GM11168 (cell line): Measurements from ENCODE around the gene MAST1.
"Not testable (repeated sequence)": the region's sequence is repeated elsewhere in the genome, so short reads cannot be mapped to it uniquely, and the experiment has no call there.

Experiments
- in situ Hi-C: fragments of 300-500 bp; cut with MboI; formaldehyde crosslinking; loops from one replicate; pipeline ENCODE4 v1.12.0; 2022; ENCODE audit warnings: low sequenced_read_pairs; ENCODE audit not compliant: unreplicated experiment

Gene MAST1

DNA sequence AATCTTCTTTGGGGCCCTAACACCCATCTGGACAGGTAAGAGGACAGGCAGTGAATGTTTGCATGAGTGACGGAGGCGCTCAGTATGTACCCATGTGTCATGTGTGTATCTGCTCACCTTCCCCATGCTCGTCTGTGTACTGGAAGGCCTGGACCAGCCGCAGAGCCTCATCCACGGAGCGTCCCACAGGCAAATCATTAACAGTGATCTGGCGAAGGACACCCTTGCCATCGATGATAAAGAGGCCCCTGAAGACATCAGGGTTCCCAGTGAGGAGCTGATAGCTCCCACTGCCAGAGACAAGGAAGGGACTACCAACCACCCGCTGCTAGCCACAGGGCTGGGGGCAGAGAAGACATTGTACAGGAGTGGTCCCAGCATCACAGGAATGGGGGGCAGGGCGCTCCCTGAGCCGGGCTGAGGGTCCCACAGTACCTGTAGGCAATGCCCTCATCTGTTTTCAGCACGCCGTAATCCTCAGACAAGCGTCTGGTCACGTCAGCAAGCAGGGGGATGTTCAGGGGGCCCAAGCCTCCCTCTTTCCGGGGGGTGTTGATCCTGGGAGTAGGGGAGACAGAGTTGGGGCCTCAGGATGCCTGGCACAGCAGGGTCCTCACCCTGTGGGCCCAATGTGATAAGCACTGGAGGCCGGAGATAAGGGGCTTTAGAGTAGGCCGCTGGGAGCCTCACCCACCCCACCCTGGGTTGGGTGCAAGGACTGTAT lies 38.4 kb upstream of the MAST1 start:
- in situ Hi-C loops, result loop anchor here (5.0 to 10.0 kb wide), 2 partner anchors 33 to 635 kb away; partner anchors contain the start of gene ZNF136

DNA sequence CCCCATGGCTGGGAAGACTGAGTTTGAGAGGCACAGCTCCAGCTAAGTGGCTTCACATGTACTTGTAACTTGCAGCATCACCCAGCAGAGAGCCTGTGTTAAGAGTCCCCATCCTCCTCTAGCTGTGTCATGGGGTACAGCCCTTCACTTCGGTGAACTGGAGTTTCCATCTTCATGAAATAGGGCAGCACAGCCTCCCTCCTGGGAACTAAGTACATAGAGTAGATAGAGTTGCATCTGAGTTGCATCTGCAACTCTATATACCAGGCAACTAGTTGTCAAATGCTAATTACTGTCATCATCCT lies 37.9 kb upstream of the MAST1 start:
- in situ Hi-C loops, result loop anchor here (5.0 kb wide), 1 partner anchor 33 kb away; no protein-coding TSS in a partner anchor

DNA sequence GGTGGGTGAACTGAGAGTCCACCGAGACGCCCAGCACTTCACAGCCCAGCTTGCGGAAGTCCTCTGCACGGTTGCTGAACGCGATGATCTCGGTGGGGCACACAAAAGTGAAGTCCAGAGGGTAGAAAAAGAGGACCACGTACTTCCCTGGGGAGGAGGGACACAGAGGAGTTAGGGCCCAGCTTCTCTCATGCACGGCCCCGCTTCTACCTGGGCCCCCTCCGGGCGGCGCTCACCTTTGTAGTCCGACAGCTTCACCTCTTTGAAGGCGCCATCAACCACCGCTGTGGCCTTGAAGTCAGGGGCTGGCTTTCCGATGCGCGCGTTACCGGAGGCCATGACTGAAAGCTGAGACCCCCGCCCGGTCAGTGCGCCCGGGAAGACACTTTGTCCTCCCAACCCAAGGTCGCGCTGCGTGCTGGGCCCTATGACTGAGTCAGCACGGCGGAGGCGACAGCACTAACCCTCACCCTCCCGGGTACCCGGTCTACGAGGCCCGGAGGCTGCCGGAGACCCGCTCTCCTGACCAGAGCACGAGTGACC lies 37.3 kb upstream of the MAST1 start:
- in situ Hi-C loops, result loop anchor here (5.0 kb wide), 1 partner anchor 34 kb away; no protein-coding TSS in a partner anchor

DNA sequence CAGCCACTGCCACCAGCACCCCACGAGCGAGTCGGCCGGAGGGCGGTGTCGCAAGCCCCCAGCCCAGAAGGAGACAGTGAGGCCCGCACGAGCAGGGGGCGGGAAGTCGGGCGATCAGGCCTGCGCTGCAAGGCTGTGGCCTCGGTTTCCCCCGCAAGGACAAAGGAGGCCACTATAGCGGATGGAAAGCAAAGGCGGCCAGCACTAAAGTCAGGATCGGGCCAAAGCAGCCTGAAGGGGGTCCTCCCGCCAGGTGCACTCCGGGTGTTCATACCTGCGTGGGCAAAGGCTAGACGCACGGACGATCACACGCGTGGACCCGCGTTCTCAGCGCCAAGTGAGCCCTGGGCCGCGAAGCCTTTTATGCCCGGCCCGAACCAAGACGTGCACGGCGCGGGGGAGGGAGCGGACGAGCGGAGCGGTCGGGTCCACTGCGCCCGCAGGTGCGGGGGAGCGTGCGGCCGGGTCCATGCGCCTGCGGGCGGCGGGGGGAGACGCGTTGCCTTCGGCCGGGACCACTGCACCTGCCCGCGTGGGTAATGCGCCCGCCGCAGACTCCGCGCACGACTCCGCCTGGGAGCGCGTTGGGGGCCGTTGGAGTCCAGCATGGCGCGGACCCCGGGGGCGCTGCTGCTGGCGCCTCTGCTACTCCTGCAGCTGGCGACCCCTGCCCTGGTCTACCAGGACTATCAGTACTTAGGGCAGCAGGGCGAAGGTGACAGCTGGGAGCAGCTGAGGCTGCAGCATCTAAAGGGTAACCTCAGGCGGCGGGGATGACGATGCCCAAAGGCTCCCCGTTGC lies 36.6 kb upstream of the MAST1 start, which contains the start of the genes PRDX2 and THSD8:
PRDX2 (minus strand) TSS at position 335 of the 801 bp plus-strand sequence. CDS start 539 bp downstream, outside the sequence.
THSD8 (plus strand) TSS at position 604 of the 801 bp plus-strand sequence; CDS start at position 607, 3 bp downstream.
- in situ Hi-C loops, result loop anchor here (5.0 kb wide), 1 partner anchor 34 kb away; no protein-coding TSS in a partner anchor

DNA sequence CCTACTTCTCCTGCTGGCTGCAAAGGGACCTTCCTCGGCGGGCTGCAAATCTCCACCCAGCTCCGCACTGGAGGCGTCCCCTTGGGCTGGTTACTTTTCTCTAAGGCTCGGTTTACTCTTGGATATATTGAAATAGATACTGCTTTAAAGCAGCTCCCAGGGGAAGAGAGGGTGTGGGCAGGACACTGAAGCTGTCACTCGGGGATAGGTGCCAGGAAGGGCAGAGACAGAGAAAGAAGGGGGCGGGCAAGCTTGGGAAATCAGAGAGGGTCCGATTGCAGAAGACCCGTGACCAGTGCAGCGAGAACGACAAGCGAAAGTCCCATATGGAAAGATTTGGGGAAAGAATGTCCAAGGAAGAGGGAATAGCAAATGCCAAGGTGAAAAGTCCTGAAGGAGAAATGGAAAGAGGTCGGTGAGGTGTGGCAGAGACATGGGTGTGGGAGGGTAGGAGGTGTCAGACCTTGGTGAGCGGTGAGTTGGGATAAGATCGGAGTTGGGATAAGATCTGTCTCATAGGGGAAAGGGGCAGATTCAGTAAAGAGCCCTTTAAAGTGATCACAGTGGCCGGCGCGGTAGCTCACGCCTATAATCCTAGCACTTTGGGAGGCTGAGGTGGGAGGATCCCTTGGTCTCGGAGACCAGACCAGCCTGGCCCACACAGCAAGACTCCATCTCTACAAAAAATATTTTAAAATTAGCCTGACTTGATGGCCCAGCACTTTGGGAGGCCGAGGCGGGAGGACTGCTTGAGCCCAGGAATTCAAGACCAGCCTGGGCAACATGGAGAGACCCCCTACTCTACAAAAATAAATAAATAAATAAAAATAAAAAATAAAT lies 35.8 kb upstream of the MAST1 start:
- in situ Hi-C loops, result loop anchor here (5.0 kb wide), 1 partner anchor 35 kb away; no protein-coding TSS in a partner anchor

DNA sequence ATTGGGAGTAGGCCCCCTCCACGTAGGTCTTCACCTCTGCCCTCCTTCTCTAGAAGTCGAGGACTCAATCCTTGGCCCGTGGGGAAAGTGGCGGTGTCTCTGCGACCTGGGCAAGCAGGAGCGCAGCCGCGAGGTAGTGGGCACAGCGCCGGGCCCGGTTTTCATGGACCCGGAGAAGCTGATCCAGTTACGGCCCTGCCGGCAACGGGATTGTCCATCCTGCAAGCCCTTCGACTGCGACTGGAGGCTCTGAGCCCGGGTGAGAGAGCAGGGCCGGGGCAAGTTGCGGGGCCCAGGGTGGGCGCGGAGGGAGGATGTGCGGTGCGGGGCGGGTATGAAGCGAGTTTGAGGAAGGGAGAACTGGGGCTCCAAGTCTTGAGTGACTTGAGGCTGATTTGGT lies 34.3 kb upstream of the MAST1 start:
- in situ Hi-C loops, result loop anchor here (5.0 kb wide), 1 partner anchor 37 kb away; no protein-coding TSS in a partner anchor

DNA sequence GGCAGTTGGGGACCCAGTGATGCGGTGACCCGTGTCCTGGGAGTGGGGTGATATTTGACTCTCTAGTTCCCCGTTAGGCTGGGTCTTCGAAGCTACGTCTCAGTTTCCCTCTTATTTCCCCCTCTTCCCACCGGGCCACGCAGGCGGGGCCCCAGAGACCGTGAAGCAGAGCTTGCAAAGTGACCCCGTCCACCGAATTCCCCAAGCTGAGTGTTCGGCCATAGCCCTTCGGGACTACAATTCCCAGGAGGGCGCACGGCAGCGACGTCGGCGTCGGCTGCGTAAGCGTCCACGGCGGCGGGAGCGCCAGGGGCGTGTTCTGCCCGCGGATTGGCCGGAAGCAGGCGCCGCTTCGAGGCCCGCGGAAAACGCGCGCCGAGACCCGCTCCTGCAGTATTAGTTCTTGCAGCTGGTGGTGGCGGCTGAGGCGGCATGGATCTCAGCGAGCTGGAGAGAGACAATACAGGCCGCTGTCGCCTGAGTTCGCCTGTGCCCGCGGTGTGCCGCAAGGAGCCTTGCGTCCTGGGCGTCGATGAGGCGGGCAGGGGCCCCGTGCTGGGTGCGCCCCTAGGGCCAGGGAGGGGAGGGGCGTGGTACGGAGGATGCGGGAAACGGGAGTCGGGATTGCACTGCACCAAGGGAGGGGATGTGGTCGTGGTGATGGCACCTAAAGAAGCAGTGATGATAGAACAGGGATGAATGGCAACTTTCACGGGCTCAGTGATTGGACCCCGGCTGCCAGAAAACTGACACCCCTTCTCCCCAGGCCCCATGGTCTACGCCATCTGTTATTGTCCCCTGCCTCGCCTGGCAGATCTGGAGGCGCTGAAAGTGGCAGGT lies 31.9 kb upstream of the MAST1 start, which contains the start of gene RNASEH2A:
RNASEH2A (plus strand) TSS at position 343 of the 840 bp plus-strand sequence; CDS start at position 433, 90 bp downstream.
- in situ Hi-C loops, result no loop called here

DNA sequence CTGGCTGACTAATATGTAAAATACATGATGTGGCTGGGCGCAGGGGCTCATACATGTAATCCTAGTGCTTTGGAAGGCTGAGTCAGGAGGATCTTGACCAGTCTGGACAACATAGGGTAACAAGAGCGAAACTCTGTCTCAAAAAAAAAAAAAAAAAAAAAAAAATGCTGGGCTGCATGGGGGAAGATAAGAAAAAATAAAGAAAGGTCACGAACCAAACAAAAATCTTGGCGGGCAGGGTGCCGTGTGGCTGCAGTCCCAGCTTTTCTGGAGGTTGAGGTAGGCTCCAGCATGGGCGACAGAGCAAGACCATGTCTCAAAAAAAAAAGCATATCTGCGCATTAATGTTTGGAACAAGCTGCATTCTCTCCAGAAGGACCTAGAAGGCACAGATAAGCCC lies 23.2 kb upstream of the MAST1 start:
- in situ Hi-C loops, result no loop called here

DNA sequence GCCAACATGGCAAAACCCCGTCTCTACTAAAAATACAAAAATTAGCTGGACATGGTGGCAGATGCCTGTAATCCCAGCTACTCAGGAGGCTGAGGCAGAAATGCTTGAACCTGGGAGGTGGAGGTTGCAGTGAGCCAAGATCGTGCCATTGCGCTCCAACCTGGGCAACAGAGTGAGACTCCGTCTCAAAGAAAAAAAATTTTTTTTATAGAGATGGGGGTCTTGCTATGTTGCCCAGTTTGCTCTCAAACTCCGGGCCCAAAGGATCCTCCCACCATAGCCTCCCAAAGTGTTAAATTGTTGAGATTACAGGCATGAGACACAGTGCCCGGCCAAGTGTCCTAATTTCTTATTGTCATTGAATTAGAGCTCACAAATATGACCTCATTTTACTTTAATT lies 21.1 kb upstream of the MAST1 start:
- in situ Hi-C loops, result not testable (repeated sequence)

DNA sequence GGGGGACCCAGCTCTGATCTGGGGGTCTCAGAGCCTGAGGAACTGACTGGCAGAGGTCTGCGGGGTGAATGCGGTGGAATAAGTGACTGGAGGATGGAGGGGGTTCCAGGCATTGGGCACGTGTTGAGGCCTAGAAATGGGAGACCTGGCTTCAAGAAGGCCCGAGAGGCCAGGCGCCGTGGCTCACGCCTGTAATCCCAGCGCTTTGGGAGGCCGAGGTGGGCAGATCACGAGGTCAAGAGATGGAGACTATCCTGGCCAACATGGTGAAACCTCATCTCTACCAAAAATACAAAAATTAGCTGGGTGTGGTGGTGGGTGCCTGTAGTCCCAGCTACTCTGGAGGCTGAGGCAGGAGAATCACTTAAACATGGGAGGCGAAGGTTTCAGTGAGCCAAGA lies 20.5 kb upstream of the MAST1 start:
- in situ Hi-C loops, result not testable (repeated sequence)

DNA sequence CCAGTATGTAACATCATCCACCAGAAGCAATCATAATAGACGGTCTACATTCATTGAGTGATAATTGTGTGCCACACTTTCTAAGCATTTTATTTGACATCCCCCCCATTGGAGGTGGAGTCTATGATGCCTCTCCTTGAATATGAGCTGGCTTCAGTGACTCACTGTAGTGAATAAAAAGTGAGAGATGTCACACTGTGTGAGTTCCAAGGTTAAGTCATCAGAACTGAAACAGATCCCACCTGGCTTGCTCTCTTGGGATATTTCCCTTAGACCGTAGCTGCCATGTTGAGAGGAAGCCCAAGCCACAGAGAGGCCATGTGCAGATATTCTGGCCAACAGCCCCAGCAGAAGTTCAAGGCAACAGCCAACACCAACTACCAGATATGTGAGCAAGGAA lies 16.6 kb upstream of the MAST1 start:
- in situ Hi-C loops, result no loop called here

DNA sequence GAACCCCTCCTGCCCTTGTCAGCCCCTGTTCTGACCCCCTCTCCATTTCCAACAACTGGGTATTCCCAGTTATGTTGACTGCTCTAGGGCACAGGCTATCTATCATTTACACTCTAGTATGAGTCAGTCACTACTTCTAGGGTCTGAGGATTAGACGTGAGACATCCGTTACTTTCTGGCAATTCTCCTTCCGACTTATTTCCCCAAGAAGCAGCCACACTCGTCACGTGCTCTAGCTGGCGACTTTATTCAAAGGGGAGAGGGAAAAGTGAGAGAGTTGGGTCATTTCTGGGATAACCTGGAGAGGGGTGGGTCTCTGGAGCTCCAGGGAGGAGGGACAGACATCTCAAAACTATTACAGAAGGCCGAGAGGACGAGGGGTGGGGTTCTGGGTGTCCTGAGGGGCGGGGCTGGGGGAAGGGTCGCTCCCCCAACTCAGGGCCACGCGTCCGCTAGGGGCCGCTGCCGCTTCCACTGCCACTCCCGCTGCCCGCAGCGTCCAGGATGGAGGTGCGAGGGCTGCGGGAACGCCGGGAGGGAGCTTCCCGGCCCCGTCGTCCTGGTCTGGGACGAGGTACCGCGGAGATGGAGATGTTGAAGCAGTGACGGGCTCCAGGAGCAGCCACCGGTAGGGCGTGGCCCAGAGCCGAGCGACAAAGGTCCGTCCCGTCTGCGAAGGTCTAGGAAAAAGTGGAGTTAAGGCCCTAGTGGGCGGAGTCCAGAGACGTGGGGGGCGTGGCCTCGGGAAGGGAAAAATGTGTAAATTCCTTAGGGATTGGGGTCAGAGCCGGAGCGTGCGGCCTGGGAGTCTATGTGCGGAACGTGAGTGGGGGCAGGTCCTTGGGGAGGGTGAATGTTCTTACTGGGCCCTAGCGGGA lies 12.8 kb upstream of the MAST1 start:
- in situ Hi-C loops, result no loop called here

DNA sequence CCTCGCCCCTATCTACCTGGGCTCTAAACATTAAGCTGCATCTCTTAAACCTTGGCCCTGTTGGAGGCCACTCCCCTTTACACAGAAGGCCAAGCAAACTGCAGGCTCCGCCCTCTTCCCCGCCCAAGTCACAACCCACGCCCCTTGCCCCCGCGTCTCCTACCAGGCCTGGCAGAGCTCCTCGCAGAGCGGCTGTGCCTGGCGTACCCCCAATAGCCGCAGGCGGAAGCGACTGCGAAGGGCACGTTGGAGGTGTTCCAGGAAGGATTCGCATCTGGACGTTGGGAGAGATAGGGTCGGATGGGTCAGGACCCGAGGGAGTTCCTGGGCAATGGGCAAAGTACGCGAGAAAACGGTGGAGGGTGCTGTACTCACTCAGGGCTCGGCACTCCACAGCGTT lies 9.8 kb upstream of the MAST1 start:
- in situ Hi-C loops, result no loop called here

DNA sequence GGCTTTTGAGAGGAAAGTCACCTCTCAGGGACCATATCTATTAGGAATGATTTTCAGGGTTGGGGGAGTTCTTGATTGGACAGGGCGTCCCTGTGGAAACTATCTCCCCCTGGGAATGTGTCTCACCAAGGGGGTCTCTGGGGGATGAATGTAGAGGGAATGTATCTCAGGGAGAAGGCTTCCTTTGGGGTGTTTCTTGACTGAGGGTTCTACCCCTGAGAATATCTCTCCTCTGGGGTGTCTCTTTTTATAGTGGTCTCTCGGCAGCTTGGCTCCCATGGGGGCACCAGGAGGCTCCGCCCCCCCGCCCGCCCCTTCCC lies 4.9 kb upstream of the MAST1 start:
- in situ Hi-C loops, result no loop called here

DNA sequence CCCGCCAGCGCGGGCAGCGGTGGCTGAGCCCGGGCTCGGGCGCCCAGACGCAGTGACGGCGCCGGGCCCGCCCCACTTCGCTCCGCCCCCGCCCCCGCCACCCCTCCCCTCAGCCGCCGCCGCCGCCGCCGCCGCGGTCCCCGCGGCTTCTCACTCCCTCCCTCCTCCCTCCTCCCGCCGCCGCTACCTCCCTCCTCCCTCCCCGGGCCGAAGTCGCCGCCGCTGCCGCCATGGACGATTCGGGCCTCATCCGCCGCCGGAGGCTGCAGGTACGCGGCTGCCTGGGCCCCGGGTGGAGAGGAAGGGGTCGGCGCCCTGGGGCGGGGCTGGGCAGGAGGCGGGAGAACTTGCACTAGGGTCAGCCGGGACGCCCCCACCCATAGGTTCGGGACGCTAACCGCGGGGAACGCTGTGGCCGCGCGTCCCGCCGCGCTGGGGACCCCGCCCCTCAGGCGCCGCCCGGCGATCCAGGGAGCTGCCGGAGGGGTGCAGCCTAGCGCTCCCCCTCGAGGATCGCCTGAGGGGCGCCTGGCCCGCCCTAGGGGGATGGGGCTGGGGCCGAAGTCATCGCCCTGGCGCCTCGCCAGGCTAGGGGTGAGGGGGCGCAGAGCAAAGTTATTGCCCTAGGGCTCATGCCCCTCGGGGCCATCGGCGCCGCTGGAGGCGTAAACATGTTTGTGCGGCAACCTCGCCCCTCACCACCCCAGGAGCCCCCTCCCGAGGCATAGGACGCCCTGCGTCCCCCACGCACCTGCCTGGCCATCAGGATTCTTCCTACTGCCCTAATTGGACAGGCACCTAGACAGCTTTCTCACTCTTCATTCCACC lies 4.4 kb upstream of the MAST1 start:
- in situ Hi-C loops, result no loop called here

DNA sequence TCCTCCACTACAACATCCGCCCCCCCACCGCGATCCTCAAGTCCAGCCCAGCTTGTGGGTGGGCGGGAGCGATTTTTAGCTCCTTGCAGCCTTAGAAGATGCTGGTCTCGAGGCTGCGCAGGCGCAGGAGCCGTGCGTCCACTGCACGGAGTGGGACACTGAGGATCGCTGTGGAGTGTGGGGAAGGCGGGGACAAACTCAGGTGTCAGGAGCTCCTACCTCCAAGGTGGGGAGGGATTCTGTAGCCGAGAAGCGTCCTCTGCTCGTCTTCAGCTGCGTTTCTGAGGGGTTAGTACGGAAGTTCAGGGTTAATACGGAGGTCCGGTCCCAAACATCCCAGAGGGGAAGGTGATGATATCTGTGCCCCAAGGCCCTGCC lies 3.8 kb upstream of the MAST1 start, which contains the start of gene RTBDN:
RTBDN (minus strand) TSS at position 14 of the 378 bp plus-strand sequence. CDS start 4,600 bp downstream, outside the sequence.
- in situ Hi-C loops, result no loop called here
